ENCODE results near the gene SPATA31C2.

SPATA31C2 gene

GRCh38 chr9:88180081-88180765 lies 41.9 kb upstream of the SPATA31C2 start:
- H3K27ac ChIP-seq = no peak overlapping the region
- no peak overlapping the region for H3K4me3 ChIP-seq (ENCODE audit: low read depth in 1 of 2, low read length in 1 of 2)
- no peaks in the 10 kb centered on the region for H3K9me3 ChIP-seq
- peaks cover 14% of the 10 kb centered on the region for H3K27me3 ChIP-seq
- H3K4me1 ChIP-seq (ENCODE audit: control insufficient read depth in 1 of 2, insufficient read depth in 1 of 2, low read depth in 1 of 2, low read length in 1 of 2) = no peaks in the 10 kb centered on the region
- no peaks in the 10 kb centered on the region for H3K36me3 ChIP-seq
- TF ChIP-seq, protein P1, sequence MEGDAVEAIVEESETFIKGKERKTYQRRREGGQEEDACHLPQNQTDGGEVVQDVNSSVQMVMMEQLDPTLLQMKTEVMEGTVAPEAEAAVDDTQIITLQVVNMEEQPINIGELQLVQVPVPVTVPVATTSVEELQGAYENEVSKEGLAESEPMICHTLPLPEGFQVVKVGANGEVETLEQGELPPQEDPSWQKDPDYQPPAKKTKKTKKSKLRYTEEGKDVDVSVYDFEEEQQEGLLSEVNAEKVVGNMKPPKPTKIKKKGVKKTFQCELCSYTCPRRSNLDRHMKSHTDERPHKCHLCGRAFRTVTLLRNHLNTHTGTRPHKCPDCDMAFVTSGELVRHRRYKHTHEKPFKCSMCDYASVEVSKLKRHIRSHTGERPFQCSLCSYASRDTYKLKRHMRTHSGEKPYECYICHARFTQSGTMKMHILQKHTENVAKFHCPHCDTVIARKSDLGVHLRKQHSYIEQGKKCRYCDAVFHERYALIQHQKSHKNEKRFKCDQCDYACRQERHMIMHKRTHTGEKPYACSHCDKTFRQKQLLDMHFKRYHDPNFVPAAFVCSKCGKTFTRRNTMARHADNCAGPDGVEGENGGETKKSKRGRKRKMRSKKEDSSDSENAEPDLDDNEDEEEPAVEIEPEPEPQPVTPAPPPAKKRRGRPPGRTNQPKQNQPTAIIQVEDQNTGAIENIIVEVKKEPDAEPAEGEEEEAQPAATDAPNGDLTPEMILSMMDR (IDR thresholded peaks at IDR 0.05) = no peak

DNA sequence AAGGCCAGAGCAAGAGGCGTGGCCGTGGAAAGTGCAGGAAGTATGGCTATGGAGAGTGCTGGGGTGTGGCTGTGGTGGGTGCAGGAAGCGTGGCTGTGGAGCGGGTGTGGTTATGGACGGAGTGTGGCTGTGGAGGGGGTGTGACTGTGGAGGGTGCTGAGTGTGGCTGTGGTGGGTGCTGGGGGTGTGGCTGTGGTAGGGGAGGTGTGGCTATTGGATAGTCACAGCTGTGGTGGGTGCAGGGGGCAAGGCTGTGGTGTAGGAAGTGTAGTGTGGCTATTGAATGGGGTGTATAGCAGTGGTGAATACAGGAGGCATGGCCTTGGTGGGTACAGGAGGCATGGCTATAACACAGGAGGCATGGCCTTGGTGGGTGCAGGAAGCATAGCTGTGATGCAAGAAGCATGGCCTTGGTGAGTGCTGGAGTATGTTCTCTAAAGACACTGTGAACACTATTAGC lies 40.8 kb upstream of the SPATA31C2 start:
- Histone ChIP-seq H3K9me3 (no peaks in the 10 kb centered on the region), H3K27ac (no peak overlapping the region), H3K4me1 (ENCODE audit: control insufficient read depth in 1 of 2, insufficient read depth in 1 of 2, low read depth in 1 of 2, low read length in 1 of 2) (no peaks in the 10 kb centered on the region), H3K4me3 (ENCODE audit: low read depth in 1 of 2, low read length in 1 of 2) (no peak overlapping the region), H3K27me3 (peaks cover 20% of the 10 kb centered on the region), H3K36me3 (no peaks in the 10 kb centered on the region)
- TF ChIP-seq, protein P1 (IDR thresholded peaks at IDR 0.05) = no peak

- Histone ChIP-seq H3K4me1 (ENCODE audit: control insufficient read depth in 1 of 2, insufficient read depth in 1 of 2, low read depth in 1 of 2, low read length in 1 of 2) (no peaks in the 10 kb centered on the region), H3K9me3 (no peaks in the 10 kb centered on the region), H3K4me3 (ENCODE audit: low read depth in 1 of 2, low read length in 1 of 2) (no peak overlapping the region), H3K36me3 (no peaks in the 10 kb centered on the region), H3K27me3 (peaks cover 20% of the 10 kb centered on the region), H3K27ac (no peak overlapping the region)
- TF ChIP-seq, protein P1 (IDR thresholded peaks at IDR 0.05) = no peak
These were observed 40.4 kb upstream of the SPATA31C2 start for GRCh38 chr9:88178641-88179040.

DNA sequence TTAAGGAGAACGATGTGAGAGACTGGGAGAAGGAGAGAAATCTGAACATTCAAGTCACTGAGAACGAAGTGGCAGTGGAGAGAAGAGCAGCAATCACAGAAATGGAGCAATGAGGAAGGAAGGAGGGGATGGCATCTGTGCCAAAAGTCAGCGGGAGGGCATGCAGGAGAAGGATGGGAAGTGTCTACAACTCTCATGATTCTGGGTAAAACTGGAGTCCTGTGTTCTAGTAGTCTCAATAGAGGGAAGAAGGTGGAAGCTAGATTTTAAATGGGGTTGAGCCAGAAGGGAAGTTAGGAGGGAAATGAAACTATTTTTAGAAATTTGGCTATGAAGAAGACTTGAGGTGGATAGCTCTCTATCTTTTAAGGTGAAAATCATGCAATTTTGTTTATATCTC lies 39.1 kb upstream of the SPATA31C2 start:
- Histone ChIP-seq H3K4me1 (ENCODE audit: control insufficient read depth in 1 of 2, insufficient read depth in 1 of 2, low read depth in 1 of 2, low read length in 1 of 2) (no peaks in the 10 kb centered on the region), H3K4me3 (ENCODE audit: low read depth in 1 of 2, low read length in 1 of 2) (no peak overlapping the region), H3K27me3 (peaks cover 20% of the 10 kb centered on the region), H3K27ac (no peak overlapping the region), H3K36me3 (no peaks in the 10 kb centered on the region), H3K9me3 (no peaks in the 10 kb centered on the region)
- TF ChIP-seq, protein P1 (IDR thresholded peaks at IDR 0.05) = no peak

GRCh38 chr9:88174324-88174723 lies 36.0 kb upstream of the SPATA31C2 start:
- Histone ChIP-seq H3K36me3 (no peaks in the 10 kb centered on the region), H3K4me3 (ENCODE audit: low read depth in 1 of 2, low read length in 1 of 2) (no peak overlapping the region), H3K9me3 (no peaks in the 10 kb centered on the region), H3K27me3 (peaks cover 20% of the 10 kb centered on the region), H3K27ac (no peak overlapping the region), H3K4me1 (ENCODE audit: control insufficient read depth in 1 of 2, insufficient read depth in 1 of 2, low read depth in 1 of 2, low read length in 1 of 2) (no peaks in the 10 kb centered on the region)
- TF ChIP-seq, protein P1 (IDR thresholded peaks at IDR 0.05) = no peak

Data from neutrophil (primary cell).